Measurements from ENCODE around the gene KIF5C. TPM values are rescaled to one million over a fixed set of nuclear protein-coding genes. Genes with fewer than 3 reads are reported as not detected.

KIF5C gene
- total RNA-seq, 1 donor from 2014 or later, result 0.49 TPM

GRCh38 chr2:148900350-148900837 lies 25.4 kb downstream of the KIF5C start:
- ATAC-seq (no peak), DNase-seq (no peak)
- Histone ChIP-seq H3K4me3 (no peak overlapping the region), H3K9me3 (no peaks in the 10 kb centered on the region), H3K4me1 (no peaks in the 10 kb centered on the region), H3K36me3 (no peaks in the 10 kb centered on the region), H3K27me3 (peaks cover 14% of the 10 kb centered on the region), H3K27ac (no peak overlapping the region)
- TF ChIP-seq CTCF (IDR thresholded peaks at IDR 0.05), result no peak
- intact Hi-C loops (cut with DNase I), result no loop called here

- no peaks in the 10 kb centered on the region for H3K9me3 ChIP-seq
- ATAC-seq (no peak), DNase-seq (no peak)
- H3K4me3 ChIP-seq, result no peak overlapping the region
- no peaks in the 10 kb centered on the region for H3K36me3 ChIP-seq
- H3K4me1 ChIP-seq, result no peaks in the 10 kb centered on the region
- no peak for TF ChIP-seq CTCF (IDR thresholded peaks at IDR 0.05)
- H3K27ac ChIP-seq, result no peak overlapping the region
- H3K27me3 ChIP-seq, result peaks cover 13% of the 10 kb centered on the region
- intact Hi-C loops (cut with DNase I), result no loop called here
These were observed 26.1 kb downstream of the KIF5C start for GRCh38 chr2:148901142-148901541.

- Histone ChIP-seq H3K27me3 (peaks cover 8% of the 10 kb centered on the region), H3K27ac (no peak overlapping the region), H3K4me1 (no peaks in the 10 kb centered on the region), H3K36me3 (no peaks in the 10 kb centered on the region), H3K9me3 (no peaks in the 10 kb centered on the region), H3K4me3 (no peak overlapping the region)
- intact Hi-C loops (cut with DNase I), result no loop called here
- ATAC-seq, result no peak
- no peak for DNase-seq
- TF ChIP-seq CTCF (IDR thresholded peaks at IDR 0.05), result no peak
These were observed 27.8 kb downstream of the KIF5C start for GRCh38 chr2:148902798-148903197.

- H3K4me1 ChIP-seq, result no peaks in the 10 kb centered on the region
These were observed 28.3 kb downstream of the KIF5C start for GRCh38 chr2:148903294-148903693.

GRCh38 chr2:148903979-148904378 lies 29.0 kb downstream of the KIF5C start:
- Histone ChIP-seq H3K36me3 (no peaks in the 10 kb centered on the region), H3K27ac (no peak overlapping the region), H3K4me1 (no peaks in the 10 kb centered on the region), H3K4me3 (no peak overlapping the region), H3K27me3 (no peaks in the 10 kb centered on the region), H3K9me3 (no peaks in the 10 kb centered on the region)
- no peak for TF ChIP-seq CTCF (IDR thresholded peaks at IDR 0.05)
- intact Hi-C loops (cut with DNase I), result no loop called here
- ATAC-seq (no peak), DNase-seq (no peak)

More at GRCh38 chr2:148903294-148903693, 28.3 kb downstream of the KIF5C start:
- DNase-seq, result no peak
- intact Hi-C loops (cut with DNase I), result no loop called here
- no peak overlapping the region for H3K4me3 ChIP-seq
- no peak overlapping the region for H3K27ac ChIP-seq
- H3K27me3 ChIP-seq, result peaks cover 3% of the 10 kb centered on the region
- ATAC-seq, result peak; percentile 61
- no peaks in the 10 kb centered on the region for H3K9me3 ChIP-seq
- TF ChIP-seq CTCF (IDR thresholded peaks at IDR 0.05), result no peak
- H3K36me3 ChIP-seq, result no peaks in the 10 kb centered on the region

GRCh38 chr2:148906124-148906523 lies 31.1 kb downstream of the KIF5C start:
- intact Hi-C loops (cut with DNase I), result no loop called here
- Histone ChIP-seq H3K27ac (no peak overlapping the region), H3K36me3 (no peaks in the 10 kb centered on the region), H3K4me3 (no peak overlapping the region), H3K9me3 (no peaks in the 10 kb centered on the region), H3K4me1 (no peaks in the 10 kb centered on the region), H3K27me3 (no peaks in the 10 kb centered on the region)
- no peak for DNase-seq
- ATAC-seq, result no peak
- no peak for TF ChIP-seq CTCF (IDR thresholded peaks at IDR 0.05)
